ENCODE data around the gene CHST2.

CHST2 gene

DNA sequence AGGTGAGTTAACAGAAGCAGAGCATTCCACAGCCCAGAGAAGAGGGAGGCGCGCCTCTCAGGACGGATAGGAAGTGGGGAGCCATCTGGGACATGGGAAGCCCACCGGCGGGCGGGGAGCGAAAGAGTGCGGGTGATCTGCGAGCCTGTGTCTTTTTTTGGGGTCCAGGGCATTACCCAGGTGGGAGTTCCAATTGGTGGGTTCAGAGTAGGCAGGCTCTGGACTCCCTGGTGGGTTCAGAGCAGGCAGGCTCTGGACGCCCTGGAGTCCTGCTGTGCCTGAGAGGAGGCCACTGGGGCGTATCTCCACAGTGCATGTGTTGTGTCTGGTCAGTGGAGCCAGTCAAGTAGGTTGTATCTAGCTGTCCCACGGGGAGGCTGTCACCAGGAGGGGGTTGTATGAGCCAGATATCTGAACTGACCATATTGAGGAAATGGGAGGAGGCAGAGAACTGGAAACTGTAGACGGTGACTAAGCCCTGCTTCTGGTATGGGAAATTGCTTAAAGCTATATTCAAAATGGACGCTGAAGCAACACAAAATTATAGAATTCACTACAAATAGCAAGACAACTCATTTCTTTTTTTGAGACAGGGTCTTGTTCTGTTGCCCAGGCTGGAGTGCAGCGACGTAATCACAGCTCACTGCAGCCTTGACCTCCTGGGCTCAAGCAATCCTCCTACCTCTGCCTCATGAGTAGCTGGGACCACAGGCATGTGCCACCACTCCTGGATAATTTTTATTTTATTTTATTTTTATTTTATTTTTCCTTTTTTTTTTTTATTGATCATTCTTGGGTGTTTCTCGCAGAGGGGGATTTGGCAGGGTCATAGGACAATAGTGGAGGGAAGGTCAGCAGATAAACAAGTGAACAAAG, 34.5 kb upstream of the CHST2 start:
- in situ Hi-C loops (cut with HindIII; ENCODE audit: low pct_unique_long_range_greater_than_20kb, low sequenced_read_pairs) = no loop called here
- DNase-seq (ENCODE audit: low read depth in 1 of 2, low spot score in 1 of 2) = no peak
- no peak for TF ChIP-seq JUND (IDR thresholded peaks at IDR 0.05; ENCODE audit: low read depth)

- in situ Hi-C loops (cut with HindIII; ENCODE audit: low pct_unique_long_range_greater_than_20kb, low sequenced_read_pairs) = no loop called here
- TF ChIP-seq JUND (IDR thresholded peaks at IDR 0.05; ENCODE audit: low read depth) = no peak
- DNase-seq (ENCODE audit: low read depth in 1 of 2, low spot score in 1 of 2) = no peak
These were observed 30.7 kb upstream of the CHST2 start for GRCh38 chr3:143088835-143089234.

DNA sequence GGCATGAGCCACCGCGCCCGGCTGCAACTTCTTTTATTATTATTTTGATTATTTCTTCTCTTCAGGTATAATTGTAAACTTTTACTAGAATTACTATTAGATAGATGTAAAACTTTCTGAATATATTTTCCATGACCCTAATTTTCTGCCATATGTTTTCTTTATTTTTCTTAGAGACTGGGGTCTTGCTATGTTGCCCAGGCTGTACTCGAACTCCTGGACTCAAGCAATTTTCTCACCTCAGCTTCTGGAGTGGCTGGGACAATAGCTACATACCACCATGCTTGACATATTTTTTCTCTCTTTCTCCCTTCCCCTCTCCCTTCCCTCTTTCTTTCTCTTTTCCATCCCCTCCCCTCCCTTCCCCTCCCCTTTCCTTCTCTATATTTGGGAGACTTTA, 29.6 kb upstream of the CHST2 start:
- DNase-seq (ENCODE audit: low read depth in 1 of 2, low spot score in 1 of 2) = no peak
- no peak for TF ChIP-seq JUND (IDR thresholded peaks at IDR 0.05; ENCODE audit: low read depth)
- in situ Hi-C loops (cut with HindIII; ENCODE audit: low pct_unique_long_range_greater_than_20kb, low sequenced_read_pairs) = no loop called here

- DNase-seq (ENCODE audit: low read depth in 1 of 2, low spot score in 1 of 2) = no peak
These were observed 29.1 kb upstream of the CHST2 start for GRCh38 chr3:143090486-143090885.

GRCh38 chr3:143090976-143091837, 28.4 kb upstream of the CHST2 start:
- in situ Hi-C loops (cut with HindIII; ENCODE audit: low pct_unique_long_range_greater_than_20kb, low sequenced_read_pairs) = no loop called here
- DNase-seq (ENCODE audit: low read depth in 1 of 2, low spot score in 1 of 2) = no peak
- TF ChIP-seq JUND (IDR thresholded peaks at IDR 0.05; ENCODE audit: low read depth) = no peak

More at GRCh38 chr3:143090486-143090885, 29.1 kb upstream of the CHST2 start:
- in situ Hi-C loops (cut with HindIII; ENCODE audit: low pct_unique_long_range_greater_than_20kb, low sequenced_read_pairs) = no loop called here
- TF ChIP-seq JUND (IDR thresholded peaks at IDR 0.05; ENCODE audit: low read depth) = no peak

DNA sequence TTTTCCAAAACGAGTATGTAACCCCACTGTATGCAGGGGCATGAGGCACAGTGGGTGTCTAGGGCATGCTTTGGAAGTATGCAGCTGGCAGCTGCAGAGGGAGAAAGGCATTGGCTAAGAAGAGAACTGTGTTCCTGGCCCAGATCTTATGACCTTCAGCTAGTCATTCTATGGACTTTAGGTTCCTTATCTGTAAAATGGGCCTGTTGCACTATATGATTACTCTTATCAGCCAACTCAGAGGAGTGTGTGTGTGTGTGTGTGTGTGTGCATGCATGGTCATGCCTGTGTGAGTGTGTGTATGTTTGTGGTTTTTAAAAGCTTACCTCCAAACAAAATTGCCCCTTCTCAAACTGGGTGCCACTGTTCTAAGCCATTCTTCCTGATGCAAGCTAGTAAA, 27.4 kb upstream of the CHST2 start:
- in situ Hi-C loops (cut with HindIII; ENCODE audit: low pct_unique_long_range_greater_than_20kb, low sequenced_read_pairs) = no loop called here
- TF ChIP-seq JUND (IDR thresholded peaks at IDR 0.05; ENCODE audit: low read depth) = no peak
- DNase-seq (ENCODE audit: low read depth in 1 of 2, low spot score in 1 of 2) = no peak

DNA sequence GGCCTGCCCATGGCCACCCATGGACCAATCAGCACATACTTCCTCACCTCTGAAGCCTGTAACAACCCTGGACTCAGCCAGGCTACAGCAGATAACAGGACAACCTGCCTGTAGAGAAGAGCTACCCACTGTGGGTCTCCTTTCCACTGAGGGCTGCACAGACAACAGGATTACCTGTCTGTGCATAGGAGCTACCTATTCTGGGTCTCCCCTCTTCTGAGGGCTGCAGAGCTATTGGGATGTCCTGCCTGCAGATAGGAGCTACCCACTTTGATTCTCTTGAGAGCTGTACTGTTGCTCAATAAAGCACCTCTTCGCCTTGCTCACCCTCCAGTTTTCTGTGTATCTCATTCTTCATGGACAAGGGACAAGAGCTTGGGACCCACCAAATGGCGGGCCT, 23.8 kb upstream of the CHST2 start:
- DNase-seq (ENCODE audit: low read depth in 1 of 2, low spot score in 1 of 2) = no peak
- in situ Hi-C loops (cut with HindIII; ENCODE audit: low pct_unique_long_range_greater_than_20kb, low sequenced_read_pairs) = no loop called here
- TF ChIP-seq JUND (IDR thresholded peaks at IDR 0.05; ENCODE audit: low read depth) = no peak

- TF ChIP-seq JUND (IDR thresholded peaks at IDR 0.05; ENCODE audit: low read depth) = no peak
- in situ Hi-C loops (cut with HindIII; ENCODE audit: low pct_unique_long_range_greater_than_20kb, low sequenced_read_pairs) = no loop called here
- peak in 1 of 2 experiments; percentile 53 for DNase-seq (ENCODE audit: low read depth in 1 of 2, low spot score in 1 of 2)
These were observed 21.4 kb upstream of the CHST2 start for GRCh38 chr3:143098032-143098764.

DNA sequence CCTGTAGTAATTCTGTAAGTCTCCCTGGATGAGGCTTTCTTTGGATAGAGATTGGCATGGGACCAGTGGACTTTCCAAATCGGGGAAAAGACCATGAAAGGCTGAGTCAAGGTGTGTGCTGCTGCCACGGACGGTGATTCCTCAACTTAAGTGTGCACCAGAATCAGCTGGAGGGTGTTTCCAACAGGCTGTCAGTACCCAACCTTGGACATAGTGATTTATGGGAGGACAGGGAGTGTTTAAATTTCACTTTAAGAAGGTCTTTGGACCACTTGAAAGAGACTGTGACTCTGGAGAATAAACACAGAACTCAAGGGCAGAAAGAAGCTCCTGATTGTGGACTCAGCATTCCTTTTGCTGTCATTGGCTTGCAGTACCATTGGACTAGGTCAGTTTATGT, 20.4 kb upstream of the CHST2 start:
- TF ChIP-seq JUND (IDR thresholded peaks at IDR 0.05; ENCODE audit: low read depth) = no peak
- DNase-seq (ENCODE audit: low read depth in 1 of 2, low spot score in 1 of 2) = no peak
- in situ Hi-C loops (cut with HindIII; ENCODE audit: low pct_unique_long_range_greater_than_20kb, low sequenced_read_pairs) = no loop called here

DNA sequence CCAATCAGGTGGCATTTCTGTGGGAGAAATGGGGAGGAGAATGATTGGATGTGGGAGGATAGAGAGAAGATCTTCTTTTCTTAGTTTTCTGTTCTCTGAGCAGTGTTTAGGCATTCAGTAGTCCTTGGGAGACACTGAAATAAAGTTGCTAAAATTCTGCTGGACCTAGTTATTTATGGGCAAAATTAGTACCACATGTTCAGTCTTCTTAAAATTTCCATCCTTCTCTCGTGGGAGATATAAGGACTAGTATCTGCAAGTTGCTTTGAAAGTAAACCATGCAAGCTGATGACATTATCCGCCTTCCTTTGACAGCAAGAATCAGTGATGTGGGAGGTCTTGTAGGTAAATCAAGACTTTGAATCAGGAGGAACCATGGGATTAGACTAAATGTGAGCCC, 19.9 kb upstream of the CHST2 start:
- no peak for TF ChIP-seq JUND (IDR thresholded peaks at IDR 0.05; ENCODE audit: low read depth)
- no peak for DNase-seq (ENCODE audit: low read depth in 1 of 2, low spot score in 1 of 2)
- in situ Hi-C loops (cut with HindIII; ENCODE audit: low pct_unique_long_range_greater_than_20kb, low sequenced_read_pairs) = no loop called here

GRCh38 chr3:143100451-143100850, 19.1 kb upstream of the CHST2 start:
- TF ChIP-seq JUND (IDR thresholded peaks at IDR 0.05; ENCODE audit: low read depth) = no peak

GRCh38 chr3:143101792-143102381, 17.7 kb upstream of the CHST2 start:
- in situ Hi-C loops (cut with HindIII; ENCODE audit: low pct_unique_long_range_greater_than_20kb, low sequenced_read_pairs) = no loop called here
- DNase-seq (ENCODE audit: low read depth in 1 of 2, low spot score in 1 of 2) = no peak
- TF ChIP-seq JUND (IDR thresholded peaks at IDR 0.05; ENCODE audit: low read depth) = no peak

More at GRCh38 chr3:143100451-143100850, 19.1 kb upstream of the CHST2 start:
- in situ Hi-C loops (cut with HindIII; ENCODE audit: low pct_unique_long_range_greater_than_20kb, low sequenced_read_pairs) = no loop called here
- DNase-seq (ENCODE audit: low read depth in 1 of 2, low spot score in 1 of 2) = no peak

All from T47D (cell line).